ENCODE results near the gene CADM1. TPM values are rescaled to one million over a fixed set of nuclear protein-coding genes. Genes with fewer than 3 reads are reported as not detected.

Gene CADM1
- total and polyA plus RNA-seq, 2 experiments from 2014 or later, result 48.4 to 54.3 TPM

DNA sequence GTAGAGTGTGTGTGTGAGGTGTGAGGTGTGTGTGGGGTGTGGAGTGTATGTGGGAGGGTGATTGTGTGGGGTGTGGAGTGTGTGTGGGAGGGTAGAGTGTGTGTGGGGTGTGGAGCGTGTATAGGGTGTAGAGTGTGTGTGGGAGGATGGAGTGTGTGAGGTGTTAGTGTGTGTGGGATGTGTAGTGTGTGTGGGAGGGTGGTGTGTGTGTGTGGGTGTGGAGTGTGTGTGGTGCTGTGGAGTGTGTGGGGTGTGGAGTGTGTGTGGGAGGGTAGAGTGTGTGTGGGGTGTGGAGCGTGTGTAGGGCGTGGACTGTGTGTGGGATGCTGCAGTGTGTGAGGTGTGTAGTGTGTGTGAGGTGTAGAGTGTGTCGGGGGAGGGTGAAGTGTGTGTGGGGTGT is 356.1 kb downstream of the CADM1 start:
- DNase-seq (ENCODE audit: low spot score), result no peak
- 100% methylated on average over 4 of the region's 4 CpGs for WGBS (ENCODE audit: low lambda C conversion rate, missing lambda C conversion rate)

DNA sequence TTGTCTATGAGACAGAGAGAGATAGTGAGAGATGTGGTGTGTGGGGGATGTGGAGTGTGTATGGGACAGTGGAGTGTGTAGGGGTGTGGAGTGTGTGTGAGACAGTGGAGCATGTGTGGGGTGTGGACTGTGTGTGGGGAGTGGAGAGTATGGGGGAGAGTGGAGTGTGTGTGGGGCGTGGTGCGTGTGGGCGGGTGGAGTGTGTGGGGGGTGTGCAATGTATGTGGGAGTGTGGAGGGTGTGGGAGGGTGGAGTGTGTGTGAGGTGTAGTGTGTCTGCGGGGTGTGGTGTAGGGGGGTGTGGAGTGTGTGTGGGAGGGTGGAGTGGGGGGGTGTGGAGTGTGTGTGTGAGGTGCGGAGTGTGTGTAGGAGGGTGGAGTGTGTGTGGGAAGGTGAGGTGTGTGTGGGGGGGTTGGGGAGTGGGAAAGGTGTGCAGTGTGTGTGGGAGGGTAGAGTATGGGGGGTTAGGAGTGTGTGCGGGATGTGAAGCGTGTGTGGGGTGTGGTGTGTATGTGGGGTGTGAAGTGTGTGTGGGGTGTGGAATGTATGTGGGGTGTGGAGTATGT is 356.9 kb downstream of the CADM1 start:
- H3K27me3 ChIP-seq, result no peaks in the 10 kb centered on the region
- H3K79me2 ChIP-seq, result no peaks in the 10 kb centered on the region
- no peaks in the 10 kb centered on the region for H3K36me3 ChIP-seq (replicated peaks; ENCODE audit: insufficient read depth, low read depth)
- H3K4me3 ChIP-seq, result no peak overlapping the region
- no peaks in the 10 kb centered on the region for H3K9me3 ChIP-seq (ENCODE audit: low read depth)
- H3K4me2 ChIP-seq, result no peak overlapping the region
- WGBS (ENCODE audit: low lambda C conversion rate, missing lambda C conversion rate), result no CpG with 5 or more reads among the region's 7 CpGs
- TF ChIP-seq EZH2 (IDR thresholded peaks at IDR 0.05; ENCODE audit: borderline replicate concordance) (no peak), EZH2phosphoT487 (IDR thresholded peaks at IDR 0.05; ENCODE audit: low read depth, severe bottlenecking, unreplicated experiment) (no peak)
- TF ChIP-seq, protein P1, sequence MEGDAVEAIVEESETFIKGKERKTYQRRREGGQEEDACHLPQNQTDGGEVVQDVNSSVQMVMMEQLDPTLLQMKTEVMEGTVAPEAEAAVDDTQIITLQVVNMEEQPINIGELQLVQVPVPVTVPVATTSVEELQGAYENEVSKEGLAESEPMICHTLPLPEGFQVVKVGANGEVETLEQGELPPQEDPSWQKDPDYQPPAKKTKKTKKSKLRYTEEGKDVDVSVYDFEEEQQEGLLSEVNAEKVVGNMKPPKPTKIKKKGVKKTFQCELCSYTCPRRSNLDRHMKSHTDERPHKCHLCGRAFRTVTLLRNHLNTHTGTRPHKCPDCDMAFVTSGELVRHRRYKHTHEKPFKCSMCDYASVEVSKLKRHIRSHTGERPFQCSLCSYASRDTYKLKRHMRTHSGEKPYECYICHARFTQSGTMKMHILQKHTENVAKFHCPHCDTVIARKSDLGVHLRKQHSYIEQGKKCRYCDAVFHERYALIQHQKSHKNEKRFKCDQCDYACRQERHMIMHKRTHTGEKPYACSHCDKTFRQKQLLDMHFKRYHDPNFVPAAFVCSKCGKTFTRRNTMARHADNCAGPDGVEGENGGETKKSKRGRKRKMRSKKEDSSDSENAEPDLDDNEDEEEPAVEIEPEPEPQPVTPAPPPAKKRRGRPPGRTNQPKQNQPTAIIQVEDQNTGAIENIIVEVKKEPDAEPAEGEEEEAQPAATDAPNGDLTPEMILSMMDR (IDR thresholded peaks at IDR 0.05; ENCODE audit: poor library complexity), result no peak
- DNase-seq (ENCODE audit: low spot score), result no peak
- no peaks in the 10 kb centered on the region for H3K4me1 ChIP-seq (ENCODE audit: insufficient read depth)
- no peaks in the 10 kb centered on the region for H3K9me2 ChIP-seq (replicated peaks; ENCODE audit: insufficient read depth)
- no peak overlapping the region for H2AFZ ChIP-seq
- H4K20me1 ChIP-seq (ENCODE audit: insufficient read depth, poor library complexity, severe bottlenecking), result no peaks in the 10 kb centered on the region
- no peak overlapping the region for H3K27ac ChIP-seq

More for the DNA sequence above, 356.1 kb downstream of the CADM1 start:
- no peak overlapping the region for H3K27ac ChIP-seq
- H3K4me2 ChIP-seq, result no peak overlapping the region
- no peaks in the 10 kb centered on the region for H4K20me1 ChIP-seq (ENCODE audit: insufficient read depth, poor library complexity, severe bottlenecking)
- H3K27me3 ChIP-seq, result no peaks in the 10 kb centered on the region
- no peaks in the 10 kb centered on the region for H3K79me2 ChIP-seq
- no peaks in the 10 kb centered on the region for H3K4me1 ChIP-seq (ENCODE audit: insufficient read depth)
- no peak overlapping the region for H3K4me3 ChIP-seq
- H3K36me3 ChIP-seq (replicated peaks; ENCODE audit: insufficient read depth, low read depth), result no peaks in the 10 kb centered on the region
- H2AFZ ChIP-seq, result no peak overlapping the region
- no peaks in the 10 kb centered on the region for H3K9me2 ChIP-seq (replicated peaks; ENCODE audit: insufficient read depth)
- TF ChIP-seq, protein P1 (IDR thresholded peaks at IDR 0.05; ENCODE audit: poor library complexity), result no peak
- no peak for TF ChIP-seq EZH2 (IDR thresholded peaks at IDR 0.05; ENCODE audit: borderline replicate concordance)
- no peak for TF ChIP-seq EZH2phosphoT487 (IDR thresholded peaks at IDR 0.05; ENCODE audit: low read depth, severe bottlenecking, unreplicated experiment)
- H3K9me3 ChIP-seq (ENCODE audit: low read depth), result no peaks in the 10 kb centered on the region

DNA sequence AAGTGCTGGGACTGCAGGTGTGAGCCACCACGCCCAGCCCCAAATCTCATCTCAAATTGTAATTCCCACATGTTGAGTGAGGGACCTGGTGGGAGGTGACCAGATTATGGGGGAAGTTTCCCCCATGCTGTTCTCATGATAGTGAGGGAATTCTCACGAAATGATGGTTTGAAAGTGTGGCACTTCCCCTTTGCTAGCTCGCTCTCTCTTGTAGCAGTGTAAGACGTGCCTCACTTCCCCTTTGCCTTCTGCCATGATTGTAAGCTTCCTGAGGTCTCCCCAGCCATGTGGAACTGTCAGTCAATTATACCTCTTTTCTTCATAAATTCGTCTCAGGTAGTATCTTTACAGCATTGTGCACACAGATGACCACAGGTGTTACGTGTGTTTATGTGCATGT is 357.8 kb downstream of the CADM1 start:
- TF ChIP-seq EZH2phosphoT487 (IDR thresholded peaks at IDR 0.05; ENCODE audit: low read depth, severe bottlenecking, unreplicated experiment) (no peak), EZH2 (IDR thresholded peaks at IDR 0.05; ENCODE audit: borderline replicate concordance) (no peak)
- TF ChIP-seq, protein P1 (IDR thresholded peaks at IDR 0.05; ENCODE audit: poor library complexity), result no peak
- Histone ChIP-seq H3K4me1 (ENCODE audit: insufficient read depth) (no peaks in the 10 kb centered on the region), H2AFZ (no peak overlapping the region), H3K79me2 (no peaks in the 10 kb centered on the region), H3K4me3 (no peak overlapping the region), H3K27me3 (no peaks in the 10 kb centered on the region), H3K9me2 (replicated peaks; ENCODE audit: insufficient read depth) (no peaks in the 10 kb centered on the region), H4K20me1 (ENCODE audit: insufficient read depth, poor library complexity, severe bottlenecking) (no peaks in the 10 kb centered on the region), H3K36me3 (replicated peaks; ENCODE audit: insufficient read depth, low read depth) (no peaks in the 10 kb centered on the region), H3K9me3 (ENCODE audit: low read depth) (no peaks in the 10 kb centered on the region), H3K4me2 (no peak overlapping the region), H3K27ac (no peak overlapping the region)
- 91% methylated on average over 6 of the region's 6 CpGs for WGBS (ENCODE audit: low lambda C conversion rate, missing lambda C conversion rate)
- DNase-seq (ENCODE audit: low spot score), result no peak
